NCI-H446 (cell line): ENCODE measurements around the gene OR10W1.

Experiments used
- DNase-seq, 2 experiments: peaks; one replicate each; lab custom pipeline; 2025; lab: John Stamatoyannopoulos, UW

The OR10W1 gene, protein sequence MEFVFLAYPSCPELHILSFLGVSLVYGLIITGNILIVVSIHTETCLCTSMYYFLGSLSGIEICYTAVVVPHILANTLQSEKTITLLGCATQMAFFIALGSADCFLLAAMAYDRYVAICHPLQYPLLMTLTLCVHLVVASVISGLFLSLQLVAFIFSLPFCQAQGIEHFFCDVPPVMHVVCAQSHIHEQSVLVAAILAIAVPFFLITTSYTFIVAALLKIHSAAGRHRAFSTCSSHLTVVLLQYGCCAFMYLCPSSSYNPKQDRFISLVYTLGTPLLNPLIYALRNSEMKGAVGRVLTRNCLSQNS

DNA sequence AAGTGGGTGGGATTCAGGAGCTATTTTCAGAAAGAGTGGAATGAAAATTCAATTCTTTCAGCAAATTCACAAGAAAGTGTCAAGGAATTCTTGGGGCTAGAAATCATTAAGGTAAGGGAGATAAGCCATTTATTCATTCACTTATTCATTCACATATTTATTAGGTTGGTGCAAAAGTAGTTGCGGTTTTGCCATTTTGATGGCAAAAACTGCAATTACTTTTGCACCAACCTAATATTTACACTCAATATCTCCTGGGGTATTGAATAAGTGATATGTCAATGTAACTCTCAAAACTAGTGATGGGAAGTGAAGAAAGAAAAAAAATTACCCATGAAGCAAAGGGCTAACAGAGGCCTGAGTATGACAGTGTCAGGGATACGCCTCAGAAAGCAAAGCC lies at the start of gene OR10W1:
Gene OR10W1, minus strand, starts transcription at position 119 of the 400 bp plus-strand sequence. CDS start 402 bp downstream, outside the sequence.
- DNase-seq = no peak

DNA sequence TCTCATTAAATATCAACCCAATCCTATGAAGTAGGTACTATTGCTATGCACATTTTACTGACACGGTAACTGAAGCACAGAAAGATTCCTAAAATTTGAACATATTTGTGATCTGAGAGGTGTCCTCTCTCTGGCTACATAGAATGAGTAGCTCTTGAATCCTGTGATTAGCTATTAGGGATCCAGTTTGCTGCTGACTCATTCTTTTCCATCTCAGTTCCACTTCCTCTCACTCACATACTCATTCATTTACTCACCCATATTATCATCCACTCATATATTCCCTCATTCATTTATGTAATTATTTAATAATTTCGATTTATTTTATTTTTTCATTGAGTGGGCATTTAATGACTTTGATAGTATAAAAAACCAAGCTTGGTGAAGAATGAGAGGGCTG lies 48.1 kb upstream of the OR10W1 start:
- no peak for DNase-seq

DNA sequence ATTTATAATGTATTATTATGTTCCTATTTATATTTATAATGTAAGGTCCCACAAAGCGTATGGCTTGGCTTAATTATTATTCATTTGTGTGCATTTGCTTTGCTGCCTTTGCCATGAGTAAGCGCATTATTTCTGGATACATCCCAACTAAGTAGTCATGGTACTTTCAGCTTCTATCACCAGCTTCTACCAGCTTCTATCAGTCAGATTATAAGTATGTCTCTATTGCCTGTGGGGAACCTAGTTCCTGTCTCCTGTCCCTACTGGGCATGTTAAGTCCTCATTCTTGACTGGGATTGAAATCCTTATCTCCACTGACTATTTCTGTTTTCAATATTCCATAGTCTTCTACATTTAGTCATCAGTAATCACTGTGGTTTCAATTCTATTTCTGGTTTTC lies 33.5 kb upstream of the OR10W1 start:
- no peak for DNase-seq

DNA sequence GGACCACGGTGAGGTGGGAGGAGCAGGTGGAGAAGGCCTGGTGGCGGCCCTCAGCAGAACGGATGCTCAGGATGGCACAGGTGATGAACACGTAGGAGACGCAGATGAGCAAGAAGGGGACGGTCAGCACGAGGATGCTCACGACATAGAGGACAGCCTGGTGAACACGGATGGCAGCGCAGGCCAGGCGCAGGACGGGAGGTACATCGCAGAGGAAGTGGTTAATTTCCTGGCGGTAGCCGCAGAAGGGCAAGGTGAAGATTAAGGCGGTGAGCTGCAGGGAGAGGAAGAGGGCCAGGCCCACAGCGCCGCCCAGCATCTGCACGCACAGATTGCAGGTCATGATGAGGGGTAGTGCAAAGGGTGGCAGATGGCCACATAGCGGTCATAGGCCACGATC lies 24.0 kb upstream of the OR10W1 start:
- no peak for DNase-seq

DNA sequence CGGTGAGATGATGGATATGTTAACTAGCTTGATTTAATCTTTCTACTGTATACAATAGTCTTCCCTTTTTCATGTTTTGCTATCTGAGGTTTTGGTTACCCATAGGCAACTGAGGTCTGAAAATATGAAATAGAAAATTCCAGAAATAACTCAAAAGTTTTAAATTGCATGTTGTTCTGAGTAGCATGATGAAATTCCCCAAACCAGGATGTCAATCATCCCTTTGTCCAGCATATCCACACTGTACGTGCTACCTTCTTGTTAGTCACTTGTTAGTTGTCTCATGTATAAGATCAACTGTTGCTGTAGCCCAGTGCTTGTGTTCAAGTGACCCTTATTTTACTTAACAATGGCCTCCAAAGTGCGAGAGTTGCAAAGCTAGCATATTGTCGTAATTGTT lies 21.2 kb upstream of the OR10W1 start:
- DNase-seq = no peak

DNA sequence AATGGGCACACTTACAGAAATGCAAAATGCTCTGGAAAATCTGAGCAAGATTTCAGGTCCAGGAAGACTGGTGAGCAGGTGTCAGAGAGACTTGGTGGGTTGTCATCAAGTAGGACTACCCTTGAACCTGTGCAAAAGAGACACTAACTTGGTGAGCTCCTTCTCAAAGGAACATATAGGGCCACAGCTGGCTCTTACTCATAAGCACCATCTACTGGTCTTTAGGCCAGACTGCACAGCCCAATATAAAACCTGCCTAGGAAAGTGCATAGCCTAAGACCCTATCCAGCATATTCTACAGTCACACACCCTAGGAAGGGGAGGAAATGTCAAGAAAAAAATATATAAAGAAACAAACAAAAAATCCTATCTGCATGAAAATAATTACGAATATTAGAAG lies 18.2 kb upstream of the OR10W1 start:
- DNase-seq = peak in 1 of 2 experiments; percentile 29

DNA sequence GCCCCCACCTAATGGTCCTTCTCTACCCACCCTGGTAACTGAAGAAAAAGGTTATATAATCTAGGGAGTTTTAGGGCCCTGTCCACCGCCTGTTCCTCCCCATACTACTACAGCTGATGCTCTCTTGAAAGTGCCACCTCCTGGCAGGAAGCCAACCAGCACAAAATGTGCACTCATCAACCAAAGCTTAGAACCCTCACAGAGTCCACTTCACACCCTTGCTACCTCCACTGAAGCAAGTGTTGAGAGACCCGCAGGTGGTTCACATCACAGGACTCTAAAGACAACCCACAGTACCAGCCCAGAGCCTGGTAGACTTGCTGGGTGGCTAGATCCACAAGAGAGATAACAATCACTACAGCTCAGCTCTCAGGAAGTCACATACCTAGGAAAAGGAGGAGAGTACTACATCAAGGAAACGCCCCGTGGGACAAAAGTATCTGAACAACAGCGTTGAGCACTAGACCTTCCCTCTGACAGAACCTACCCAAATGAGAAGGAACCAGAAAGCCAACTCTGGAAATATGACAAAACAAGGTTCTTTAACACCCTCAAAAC lies 17.5 kb upstream of the OR10W1 start:
- no peak for DNase-seq

DNA sequence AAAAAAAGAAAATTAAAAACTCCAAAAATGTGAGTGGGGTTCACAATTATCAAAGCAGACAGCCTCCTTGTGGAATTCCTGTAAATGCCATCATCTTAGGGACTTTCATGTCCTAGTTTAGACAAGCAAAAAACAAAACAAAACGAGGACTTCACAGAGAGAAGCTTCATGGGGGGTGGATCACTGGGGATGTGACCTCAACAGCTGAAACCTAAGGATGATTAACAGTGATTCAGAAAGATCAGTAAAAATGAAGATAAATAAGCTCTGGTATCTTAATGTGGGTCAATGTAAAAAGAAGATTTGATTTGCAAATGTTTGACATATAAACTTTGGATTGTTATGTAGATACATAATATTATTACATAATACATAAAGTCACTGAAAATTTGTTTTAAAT lies 8.1 kb upstream of the OR10W1 start:
- DNase-seq = no peak

DNA sequence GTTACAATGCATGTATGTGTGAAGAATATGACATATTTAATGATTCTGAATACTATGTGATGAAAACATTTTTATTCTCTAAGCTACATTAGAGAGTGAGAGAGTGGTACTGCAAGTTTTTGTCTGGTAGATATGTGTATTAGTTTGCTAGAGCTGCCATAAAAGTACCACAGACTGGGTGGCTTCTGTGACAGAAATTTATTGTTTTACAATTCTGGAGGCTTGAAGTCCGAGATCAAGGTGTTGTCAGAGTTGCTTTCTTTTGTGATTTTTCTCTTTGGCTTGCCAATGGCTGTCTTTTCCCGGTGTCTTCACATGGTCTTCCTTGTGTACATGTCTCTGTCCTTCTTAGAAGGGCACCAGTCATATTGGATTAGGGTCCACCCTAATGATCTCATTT lies 6.9 kb upstream of the OR10W1 start:
- no peak for DNase-seq

DNA sequence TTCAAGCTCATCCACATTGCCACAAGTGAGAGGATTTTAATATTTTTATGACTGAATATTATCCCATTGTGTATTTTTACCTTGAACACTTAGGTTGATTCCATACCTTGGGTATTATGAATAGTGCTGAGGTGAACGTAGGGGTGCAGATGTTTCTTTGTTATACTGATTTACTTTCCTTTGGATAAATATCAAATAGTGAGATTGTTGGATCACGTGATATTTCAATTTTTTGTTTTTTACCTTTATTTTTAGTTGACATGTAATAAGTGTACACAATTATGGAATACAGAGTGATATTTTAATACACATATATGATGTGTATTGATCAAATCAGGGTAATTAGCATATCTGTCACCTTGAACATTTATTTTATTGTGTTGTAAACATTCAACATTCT lies 8.1 kb downstream of the OR10W1 start:
- no peak for DNase-seq

DNA sequence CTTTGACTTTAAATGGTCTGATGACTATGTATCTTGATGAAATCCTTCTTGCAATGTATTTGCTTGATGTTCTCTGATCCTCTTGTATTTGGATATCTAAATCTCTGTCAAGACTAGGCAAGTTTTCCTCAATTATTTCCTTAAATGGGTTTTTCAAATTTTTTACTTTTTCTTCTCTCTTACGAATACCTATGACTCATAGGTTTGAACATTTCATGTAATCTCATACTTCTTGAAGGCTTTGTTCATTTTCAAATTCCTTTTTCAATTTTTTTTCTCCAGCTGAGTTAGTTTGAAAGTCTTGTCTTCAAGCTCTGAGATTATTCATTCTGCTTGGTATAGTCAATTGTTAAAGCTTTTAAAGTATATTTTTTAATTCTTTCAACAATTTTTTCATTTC lies 13.1 kb downstream of the OR10W1 start:
- no peak for DNase-seq

DNA sequence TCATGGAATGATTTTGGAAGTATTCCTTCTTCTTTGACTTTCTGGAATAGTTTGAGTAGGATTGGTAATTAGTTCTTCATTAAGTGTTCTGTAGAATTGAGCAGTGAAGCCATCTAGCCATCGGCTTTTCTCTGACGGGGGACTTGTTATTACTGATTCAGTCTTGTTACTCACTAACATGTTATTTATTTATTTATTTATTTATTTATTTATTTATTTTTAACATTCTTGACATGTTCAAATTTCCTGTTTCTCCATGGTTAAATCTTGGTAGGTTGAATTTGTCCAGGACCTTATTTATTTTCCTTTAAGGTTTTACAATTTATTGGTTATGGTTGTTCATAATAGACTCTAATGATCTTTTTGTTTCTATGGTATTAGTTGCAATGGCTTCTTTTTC lies 24.1 kb downstream of the OR10W1 start:
- no peak for DNase-seq

DNA sequence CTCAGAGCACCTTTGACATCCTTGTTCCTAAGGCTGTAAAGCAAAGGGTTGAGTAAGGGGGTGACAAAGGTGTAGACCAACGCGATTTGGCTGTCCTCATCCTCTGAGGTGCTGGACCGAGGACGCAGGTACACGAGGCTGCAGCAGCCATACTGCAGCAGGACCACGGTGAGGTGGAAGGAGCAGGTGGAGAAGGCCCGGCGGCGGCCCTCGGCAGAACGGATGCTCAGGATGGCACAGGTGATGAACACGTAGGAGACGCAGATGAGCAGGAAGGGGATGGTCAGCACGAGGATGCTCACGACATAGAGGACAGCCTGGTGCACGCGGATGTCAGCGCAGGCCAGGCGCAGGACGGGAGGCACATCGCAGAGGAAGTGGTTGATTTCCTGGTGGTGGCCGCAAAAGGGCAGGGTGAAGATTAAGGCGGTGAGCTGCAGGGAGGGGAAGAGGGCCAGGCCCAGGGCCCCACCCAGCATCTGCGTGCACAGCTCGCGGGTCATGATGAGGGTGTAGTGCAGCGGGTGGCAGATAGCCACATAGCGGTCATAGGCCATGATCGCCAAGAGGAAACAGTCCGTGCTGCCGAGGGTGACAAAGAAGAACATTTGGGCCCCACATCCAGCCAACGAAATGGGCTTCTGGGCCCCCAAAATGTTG lies 40.0 kb downstream of the OR10W1 start:
- no peak for DNase-seq

DNA sequence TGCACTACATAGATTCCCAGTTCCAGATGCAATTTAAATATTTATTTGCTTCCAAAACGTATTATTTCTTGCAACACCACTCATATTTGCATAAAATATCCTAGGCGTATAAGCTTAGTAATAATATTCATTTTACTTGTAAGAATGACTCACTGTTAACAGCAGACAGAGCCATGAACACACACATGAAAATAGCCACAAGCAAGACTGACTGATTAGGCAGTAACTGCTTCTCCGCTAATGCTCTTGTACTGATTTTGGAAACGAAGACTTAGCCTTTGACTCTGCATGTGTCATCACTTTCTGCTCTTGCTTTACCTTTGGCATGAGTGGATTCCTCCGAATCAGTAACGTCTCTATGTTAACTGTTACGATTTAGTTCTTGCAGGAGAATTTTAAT lies 45.3 kb downstream of the OR10W1 start:
- no peak for DNase-seq
